Colon (tissue), 2 donors: ENCODE results near the gene SP140.
A peak's percentile ranks its signal among the peaks of the same experiment; 100 is the strongest.
"Not testable (repeated sequence)": the region's sequence is repeated elsewhere in the genome, so short reads cannot be mapped to it uniquely, and the experiment has no call there.

Experiments used
- FAIRE-seq: peaks from 2 replicates; lab custom pipeline; 2012; peaks lifted over from hg19 to GRCh38; lab: Jason Lieb, UNC
- donor health status: control.
- donor health status: control.

Gene SP140

GRCh38 chr2:230226051-230226551 lies 565 bp downstream of the SP140 start:
- FAIRE-seq: no peak

GRCh38 chr2:230227216-230227615 lies 1.7 kb downstream of the SP140 start:
- FAIRE-seq: no peak

GRCh38 chr2:230230087-230230486 lies 4.6 kb downstream of the SP140 start:
- no peak for FAIRE-seq

DNA sequence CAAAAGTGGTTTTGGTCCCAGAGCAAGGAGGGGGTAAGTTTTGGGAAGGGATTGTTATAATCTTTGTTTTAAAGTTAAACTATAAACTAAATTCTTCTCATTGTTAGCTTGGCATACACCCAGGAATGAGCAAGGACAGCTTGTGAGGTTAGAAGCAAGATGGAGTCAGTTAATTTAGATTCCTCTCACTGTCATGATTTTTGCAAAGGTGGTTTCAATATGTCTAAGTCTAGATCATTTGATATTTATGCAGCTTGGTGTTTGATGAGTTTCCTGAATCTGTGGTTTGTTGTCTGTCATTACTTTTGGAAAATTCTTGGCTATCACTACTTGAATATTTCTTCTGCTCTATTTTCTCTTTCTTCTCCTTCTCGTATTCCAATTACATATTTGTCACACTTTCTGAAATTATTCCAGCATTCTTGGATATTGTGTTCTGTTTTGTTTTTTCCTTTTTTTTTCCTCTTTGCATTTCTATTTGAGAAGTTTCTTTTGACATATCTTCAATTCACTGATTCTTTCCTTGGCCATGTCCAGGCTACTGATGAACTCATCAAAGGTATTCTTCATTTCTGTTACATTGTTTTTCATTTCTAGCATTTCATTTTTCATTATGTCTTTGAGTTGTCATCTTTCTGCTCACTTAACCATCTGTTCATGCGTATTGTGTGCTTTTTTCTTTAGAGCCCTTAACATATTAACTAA lies 5.1 kb downstream of the SP140 start:
- no peak for FAIRE-seq

GRCh38 chr2:230231251-230231650 lies 5.7 kb downstream of the SP140 start:
- no peak for FAIRE-seq

- FAIRE-seq: no peak
These were observed 8.7 kb downstream of the SP140 start for GRCh38 chr2:230234122-230234722.

- no peak for FAIRE-seq
These were observed 9.3 kb downstream of the SP140 start for GRCh38 chr2:230234845-230235244.

GRCh38 chr2:230244211-230244610 lies 18.7 kb downstream of the SP140 start:
- FAIRE-seq: no peak

DNA sequence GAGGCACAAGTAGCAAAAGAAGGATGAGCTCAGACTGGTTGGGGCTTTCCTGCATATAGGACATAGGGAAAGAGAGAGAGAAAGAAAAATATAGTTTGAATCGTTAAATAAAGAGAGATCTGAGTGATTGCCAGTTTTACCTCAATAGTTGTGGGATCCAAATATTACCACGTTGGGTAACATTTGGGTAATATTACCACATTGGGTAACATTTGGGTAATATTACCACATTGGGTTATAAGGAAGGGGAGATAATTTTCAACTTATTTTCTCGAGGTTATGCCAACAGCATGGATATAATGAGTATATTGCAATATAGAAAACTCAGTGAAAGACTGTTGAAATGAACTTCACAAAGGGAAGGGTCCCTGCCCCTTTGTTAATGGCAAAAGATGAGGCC lies 20.7 kb downstream of the SP140 start:
- no peak for FAIRE-seq

- no peak for FAIRE-seq
These were observed 24.7 kb downstream of the SP140 start for GRCh38 chr2:230250231-230250630.

DNA sequence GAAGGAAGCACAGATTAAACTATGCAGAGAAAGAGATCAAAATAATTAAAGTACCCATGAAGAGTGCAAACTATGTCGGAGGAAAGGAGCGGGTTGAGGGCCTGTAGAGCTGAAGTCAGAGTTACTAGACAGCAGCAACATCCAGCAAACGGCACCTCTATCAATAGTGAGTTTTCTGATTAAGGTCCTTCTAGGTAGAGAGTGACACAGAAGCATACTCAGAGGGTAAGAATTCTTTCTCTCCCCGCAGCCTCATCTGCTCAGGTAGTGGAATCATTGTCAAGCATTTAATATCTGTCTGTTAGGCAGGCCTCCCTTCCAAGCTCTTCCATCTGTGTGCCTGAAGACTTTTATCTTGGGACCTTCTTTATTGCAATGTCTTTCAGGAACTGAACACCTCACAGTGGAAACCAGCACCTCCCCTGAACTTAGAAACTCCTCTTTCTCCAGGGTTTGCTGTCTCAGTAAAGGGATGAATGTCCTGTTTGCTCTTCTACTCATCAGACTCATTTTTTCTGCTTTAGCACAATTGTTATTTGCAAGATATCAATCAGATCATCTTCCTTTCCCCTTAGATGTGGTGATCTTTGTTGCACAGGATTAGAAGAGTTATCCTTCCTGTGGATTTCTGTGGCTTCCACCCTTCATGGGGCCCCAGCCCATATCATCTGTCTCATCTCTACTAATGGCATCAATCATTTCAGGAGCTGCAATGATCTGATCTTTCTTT lies 28.8 kb downstream of the SP140 start:
- FAIRE-seq: no peak

GRCh38 chr2:230256733-230257332 lies 31.3 kb downstream of the SP140 start:
- FAIRE-seq: no peak

DNA sequence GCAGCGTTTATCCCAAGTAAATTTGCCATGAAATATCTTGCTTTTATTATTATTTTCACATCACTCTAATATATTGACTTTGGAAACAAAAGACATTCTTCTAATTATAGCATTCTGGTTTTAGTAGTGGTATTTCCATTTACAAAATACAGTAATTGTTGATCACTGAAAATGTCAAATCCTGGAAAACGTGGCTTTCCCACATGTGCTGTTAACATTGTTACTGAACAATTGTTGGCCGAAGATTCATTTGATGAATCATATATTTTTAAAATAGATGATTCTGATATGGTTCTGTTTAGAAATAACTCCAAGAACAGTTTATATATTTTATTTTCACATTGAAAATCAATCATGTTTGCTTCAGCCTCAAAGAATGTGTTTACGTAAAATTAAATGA lies 32.9 kb downstream of the SP140 start:
- no peak for FAIRE-seq

- peak; percentile 24 for FAIRE-seq
These were observed 36.7 kb downstream of the SP140 start for GRCh38 chr2:230262246-230262645.

- FAIRE-seq: not testable (repeated sequence)
These were observed 39.4 kb downstream of the SP140 start for GRCh38 chr2:230264945-230265344.

GRCh38 chr2:230266638-230267037 lies 41.1 kb downstream of the SP140 start:
- FAIRE-seq: no peak

GRCh38 chr2:230267059-230267458 lies 41.5 kb downstream of the SP140 start:
- no peak for FAIRE-seq

GRCh38 chr2:230267556-230267955 lies 42.0 kb downstream of the SP140 start:
- no peak for FAIRE-seq

DNA sequence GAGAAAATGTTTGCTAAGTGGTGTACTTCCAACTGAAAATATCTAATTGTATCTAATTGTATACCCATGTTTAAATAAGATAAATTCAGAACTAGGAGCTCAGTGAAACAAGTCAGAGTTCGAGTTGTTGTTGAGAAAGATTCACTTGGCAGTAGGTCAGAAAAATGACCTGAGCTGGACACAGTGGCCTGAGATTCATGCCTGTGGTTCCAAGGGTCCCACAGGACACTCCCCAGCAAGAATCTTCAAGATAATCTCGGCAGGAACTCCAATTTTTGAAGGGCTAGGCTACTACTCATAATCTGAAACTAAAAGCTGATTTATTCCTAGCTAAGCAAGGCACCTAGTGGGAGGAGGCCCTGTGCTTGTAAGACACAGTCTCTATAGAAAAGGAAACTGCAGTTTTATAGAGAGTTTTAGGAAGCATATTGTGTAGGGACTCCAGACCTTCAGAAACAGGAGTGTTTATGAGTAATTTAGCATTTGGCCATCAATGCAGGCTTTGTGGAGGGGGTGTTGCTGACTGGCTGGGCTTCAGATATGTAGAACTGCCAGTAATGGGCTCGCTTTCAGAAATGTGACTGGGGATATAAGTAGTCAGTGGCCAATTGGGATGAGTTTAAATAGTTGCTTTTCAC lies 43.2 kb downstream of the SP140 start:
- no peak for FAIRE-seq

DNA sequence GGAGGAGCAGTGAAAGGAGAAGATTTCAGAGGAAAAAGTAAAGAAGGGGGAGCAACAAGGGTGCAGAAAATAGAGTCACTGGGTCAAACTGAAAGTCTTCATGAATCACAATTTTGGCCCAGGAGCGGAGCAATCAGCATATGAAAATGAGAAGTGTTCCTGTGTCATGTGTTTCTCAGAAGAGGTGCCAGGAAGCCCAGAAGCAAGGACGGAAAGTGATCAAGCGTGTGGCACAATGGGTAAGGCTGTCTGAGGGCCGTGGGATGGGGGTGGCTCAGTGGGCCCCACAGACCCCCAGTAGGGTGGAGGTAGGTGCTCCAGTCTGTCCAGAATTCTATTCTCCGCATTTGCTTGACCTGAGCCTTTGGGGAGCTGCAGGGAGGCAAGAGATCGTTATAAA lies 44.2 kb downstream of the SP140 start:
- no peak for FAIRE-seq

DNA sequence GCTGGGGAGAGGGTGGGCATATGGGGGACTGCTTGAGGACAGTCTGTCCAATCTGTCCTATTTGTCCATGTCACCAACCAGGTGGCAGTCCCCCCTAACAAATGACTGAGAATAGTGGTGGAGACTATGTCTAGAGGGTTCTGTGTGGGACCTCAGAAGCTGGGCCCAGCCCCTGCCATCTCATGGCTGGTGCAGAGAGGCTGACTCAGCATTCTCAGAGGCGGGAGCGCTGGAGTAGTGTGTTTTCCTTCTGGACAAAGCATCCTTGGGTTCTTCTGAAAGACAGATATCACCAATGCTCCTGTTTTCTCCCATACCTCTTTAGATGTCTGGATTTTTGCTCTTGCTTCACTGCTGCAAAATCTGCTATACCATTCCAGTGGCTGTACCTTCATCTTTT lies 57.4 kb downstream of the SP140 start:
- no peak for FAIRE-seq

GRCh38 chr2:230286048-230286447 lies 60.5 kb downstream of the SP140 start:
- no peak for FAIRE-seq
